ENCODE measurements around the gene PANK2. TPM values are rescaled to one million over a fixed set of nuclear protein-coding genes. Genes with fewer than 3 reads are reported as not detected.
A peak's percentile ranks its signal among the peaks of the same experiment; 100 is the strongest.

The PANK2 gene
- total RNA-seq, 1 donor from 2014 or later = 59.3 TPM

GRCh38 chr20:3846740-3847428 lies 42.3 kb upstream of the PANK2 start, which contains the start of gene MAVS:
Gene MAVS (plus strand): TSS chr20:3846834. CDS start chr20:3854625, 7,791 bp downstream.
- Mint-ChIP-seq H3K4me3 (ENCODE audit: unreplicated experiment) (peak within 1 kb of the TSS; percentile 96), H3K4me1 (ENCODE audit: low read depth, unreplicated experiment) (peaks cover 16% of the 10 kb centered on the region), H3K9me3 (ENCODE audit: unreplicated experiment) (no peaks in the 10 kb centered on the region), H3K36me3 (ENCODE audit: low read depth, unreplicated experiment) (peaks cover 3% of the 10 kb centered on the region), H3K27ac (ENCODE audit: unreplicated experiment) (no peak within 1 kb of the TSS), H3K27me3 (ENCODE audit: low read depth, unreplicated experiment) (no peaks in the 10 kb centered on the region)
- FAIRE-seq = no peak
- Histone ChIP-seq H3K4me3 (ENCODE audit: insufficient read depth, low read depth, low read length) (peak within 1 kb of the TSS; percentile 78), H2AFZ (ENCODE audit: low read depth, low read length) (peak within 1 kb of the TSS; percentile 86), H3K4me1 (ENCODE audit: insufficient read depth, low read length) (peaks cover 19% of the 10 kb centered on the region), H3K9me3 (ENCODE audit: insufficient read depth, low read depth, low read length) (no peaks in the 10 kb centered on the region), H3K36me3 (ENCODE audit: insufficient read depth, low read length) (no peaks in the 10 kb centered on the region), H3K27me3 (ENCODE audit: insufficient read depth, low read length) (no peaks in the 10 kb centered on the region), H3K79me2 (ENCODE audit: insufficient read depth, low read length) (peaks cover 42% of the 10 kb centered on the region), H3K27ac (ENCODE audit: low read depth, low read length) (peak within 1 kb of the TSS; percentile 61), H3K4me2 (ENCODE audit: low read length) (peak within 1 kb of the TSS; percentile 98), H3K9ac (ENCODE audit: low read length) (peak within 1 kb of the TSS; percentile 94), H4K20me1 (ENCODE audit: insufficient read depth, low read length) (peaks cover 20% of the 10 kb centered on the region)
- TF ChIP-seq CTCF (IDR thresholded peaks at IDR 0.05; ENCODE audit: insufficient read depth, low read depth, low read length) (no peak), EZH2 (IDR thresholded peaks at IDR 0.05; ENCODE audit: insufficient read depth, low read length) (no peak)
- peak; percentile 60 for DNase-seq (ENCODE audit: low read depth)

GRCh38 chr20:3847429-3847940 lies 41.7 kb upstream of the PANK2 start:
- Mint-ChIP-seq H3K4me1 (ENCODE audit: low read depth, unreplicated experiment) (peaks cover 16% of the 10 kb centered on the region), H3K36me3 (ENCODE audit: low read depth, unreplicated experiment) (peaks cover 3% of the 10 kb centered on the region), H3K9me3 (ENCODE audit: unreplicated experiment) (no peaks in the 10 kb centered on the region), H3K4me3 (ENCODE audit: unreplicated experiment) (peak overlapping the region; percentile 96), H3K27me3 (ENCODE audit: low read depth, unreplicated experiment) (no peaks in the 10 kb centered on the region), H3K27ac (ENCODE audit: unreplicated experiment) (no peak overlapping the region)
- Histone ChIP-seq H2AFZ (ENCODE audit: low read depth, low read length) (peak overlapping the region; percentile 86), H3K4me2 (ENCODE audit: low read length) (peak overlapping the region; percentile 98), H3K9ac (ENCODE audit: low read length) (peak overlapping the region; percentile 94), H3K4me1 (ENCODE audit: insufficient read depth, low read length) (peaks cover 19% of the 10 kb centered on the region), H3K79me2 (ENCODE audit: insufficient read depth, low read length) (peaks cover 47% of the 10 kb centered on the region), H3K9me3 (ENCODE audit: insufficient read depth, low read depth, low read length) (no peaks in the 10 kb centered on the region), H3K4me3 (ENCODE audit: insufficient read depth, low read depth, low read length) (peak overlapping the region; percentile 78), H3K36me3 (ENCODE audit: insufficient read depth, low read length) (no peaks in the 10 kb centered on the region), H3K27me3 (ENCODE audit: insufficient read depth, low read length) (no peaks in the 10 kb centered on the region), H3K27ac (ENCODE audit: low read depth, low read length) (peak overlapping the region; percentile 61), H4K20me1 (ENCODE audit: insufficient read depth, low read length) (peaks cover 20% of the 10 kb centered on the region)
- no peak for DNase-seq (ENCODE audit: low read depth)
- no peak for TF ChIP-seq CTCF (IDR thresholded peaks at IDR 0.05; ENCODE audit: insufficient read depth, low read depth, low read length)
- no peak for FAIRE-seq

- FAIRE-seq (no peak), DNase-seq (ENCODE audit: low read depth) (no peak)
- Histone ChIP-seq H3K9me3 (ENCODE audit: insufficient read depth, low read depth, low read length) (no peaks in the 10 kb centered on the region), H3K4me1 (ENCODE audit: insufficient read depth, low read length) (peaks cover 12% of the 10 kb centered on the region), H3K36me3 (ENCODE audit: insufficient read depth, low read length) (no peaks in the 10 kb centered on the region), H2AFZ (ENCODE audit: low read depth, low read length) (no peak overlapping the region), H3K79me2 (ENCODE audit: insufficient read depth, low read length) (peaks cover 47% of the 10 kb centered on the region), H3K4me2 (ENCODE audit: low read length) (no peak overlapping the region), H4K20me1 (ENCODE audit: insufficient read depth, low read length) (peaks cover 20% of the 10 kb centered on the region), H3K9ac (ENCODE audit: low read length) (peak overlapping the region; percentile 4), H3K27me3 (ENCODE audit: insufficient read depth, low read length) (no peaks in the 10 kb centered on the region), H3K4me3 (ENCODE audit: insufficient read depth, low read depth, low read length) (no peak overlapping the region), H3K27ac (ENCODE audit: low read depth, low read length) (no peak overlapping the region)
- no peaks in the 10 kb centered on the region for H3K9me3 Mint-ChIP-seq (ENCODE audit: unreplicated experiment)
- H3K27me3 Mint-ChIP-seq (ENCODE audit: low read depth, unreplicated experiment) = no peaks in the 10 kb centered on the region
- H3K4me3 Mint-ChIP-seq (ENCODE audit: unreplicated experiment) = peak overlapping the region; percentile 96
- H3K4me1 Mint-ChIP-seq (ENCODE audit: low read depth, unreplicated experiment) = peaks cover 14% of the 10 kb centered on the region
- peaks cover 3% of the 10 kb centered on the region for H3K36me3 Mint-ChIP-seq (ENCODE audit: low read depth, unreplicated experiment)
- no peak overlapping the region for H3K27ac Mint-ChIP-seq (ENCODE audit: unreplicated experiment)
- TF ChIP-seq CTCF (IDR thresholded peaks at IDR 0.05; ENCODE audit: insufficient read depth, low read depth, low read length) (no peak), EZH2 (IDR thresholded peaks at IDR 0.05; ENCODE audit: insufficient read depth, low read length) (no peak)
These were observed 40.6 kb upstream of the PANK2 start for GRCh38 chr20:3848565-3848964.
